ENCODE data around the gene TMEM178B. TPM values are rescaled to one million over a fixed set of nuclear protein-coding genes. Genes with fewer than 3 reads are reported as not detected.

Gene TMEM178B
- polyA plus RNA-seq, 3 donors, result 0.11 to 0.43 (median 0.18) TPM

DNA sequence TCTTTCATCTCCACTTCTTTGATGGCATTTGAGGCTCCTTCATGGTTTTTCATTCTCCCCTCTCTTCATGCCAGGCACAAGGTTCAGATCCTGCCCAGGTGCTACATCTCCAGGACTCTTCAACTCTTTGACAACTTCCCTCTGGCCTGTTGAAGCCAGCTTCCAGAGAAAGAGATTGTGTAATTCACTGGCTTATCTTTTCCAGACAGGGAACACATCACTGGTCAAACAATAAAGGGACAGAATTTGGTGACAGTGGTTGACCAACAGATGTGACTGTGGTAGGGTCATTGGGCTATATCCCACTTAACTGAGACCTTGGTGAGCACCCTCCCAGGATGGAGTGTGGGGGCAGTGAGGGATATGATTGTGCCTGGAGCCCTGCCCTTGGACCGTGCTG is 365.9 kb downstream of the TMEM178B start:
- no peak overlapping the region for H3K27ac ChIP-seq (ENCODE audit: low read depth, low read length)
- WGBS, 3 donors, result 35 to 79% (median 74%) methylated on average over 1 of the region's 1 CpG

DNA sequence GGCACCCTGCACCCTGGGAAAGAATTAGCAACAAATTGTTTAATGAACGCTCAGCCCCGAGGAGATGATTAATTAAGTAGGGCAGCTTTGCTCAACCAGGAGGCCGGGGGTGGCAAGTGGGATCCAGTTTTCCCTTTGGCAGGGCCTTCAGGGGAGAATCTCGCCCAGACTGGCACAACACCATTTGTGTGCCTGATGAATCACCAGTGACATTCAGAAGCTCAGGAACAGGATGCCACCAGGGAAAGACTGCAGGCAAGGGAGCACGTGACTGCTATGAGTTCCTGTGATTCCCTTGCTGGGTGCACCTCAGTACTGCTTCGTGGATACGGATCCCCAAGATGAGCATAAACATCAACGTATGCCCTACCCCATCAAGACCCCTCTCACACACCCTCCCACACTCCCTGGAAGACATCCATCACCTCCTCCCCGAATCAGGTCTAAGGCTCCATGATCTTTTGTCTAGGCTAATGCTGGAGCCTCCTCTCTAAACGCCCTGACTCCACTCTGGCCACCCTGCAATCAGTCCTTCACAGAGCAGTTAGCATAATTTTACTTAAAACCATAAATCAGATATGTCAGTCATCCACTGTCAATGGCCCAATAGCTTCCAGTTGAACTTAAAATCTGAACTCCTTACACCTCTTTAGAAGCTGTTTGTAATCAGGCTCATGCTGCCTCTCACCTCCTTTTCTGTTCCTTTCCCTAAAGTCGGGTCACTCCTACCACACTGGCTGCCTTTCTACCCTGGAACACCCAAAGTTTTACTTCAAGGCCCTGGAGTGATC is 368.2 kb downstream of the TMEM178B start:
- no peak overlapping the region for H3K27ac ChIP-seq (ENCODE audit: low read depth, low read length)
- 72 to 80% (median 73%) methylated on average over 11 of the region's 11 CpGs for WGBS, 3 donors

DNA sequence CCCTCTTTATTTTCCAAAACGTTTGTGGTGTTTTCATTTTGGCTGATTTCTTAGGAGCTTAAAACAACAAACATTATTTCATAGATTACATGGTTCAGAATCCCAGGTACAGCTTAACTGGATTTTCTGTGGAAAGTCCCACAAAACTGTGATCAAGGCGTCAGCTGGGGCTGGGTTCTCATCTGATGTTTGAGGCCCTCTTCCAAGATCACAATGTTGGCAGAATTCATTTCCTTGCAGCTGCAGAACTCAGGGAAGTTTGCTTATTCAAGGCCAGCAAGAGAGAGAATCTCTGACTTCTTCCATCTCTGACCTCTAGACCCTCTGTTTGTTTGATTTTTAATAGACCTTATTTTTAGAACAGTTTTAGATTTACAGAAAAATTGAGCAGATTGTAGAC is 368.9 kb downstream of the TMEM178B start:
- H3K27ac ChIP-seq (ENCODE audit: low read depth, low read length), result no peak overlapping the region
- 28 to 40% (median 34%) methylated on average over 2 of the region's 2 CpGs for WGBS, 3 donors

DNA sequence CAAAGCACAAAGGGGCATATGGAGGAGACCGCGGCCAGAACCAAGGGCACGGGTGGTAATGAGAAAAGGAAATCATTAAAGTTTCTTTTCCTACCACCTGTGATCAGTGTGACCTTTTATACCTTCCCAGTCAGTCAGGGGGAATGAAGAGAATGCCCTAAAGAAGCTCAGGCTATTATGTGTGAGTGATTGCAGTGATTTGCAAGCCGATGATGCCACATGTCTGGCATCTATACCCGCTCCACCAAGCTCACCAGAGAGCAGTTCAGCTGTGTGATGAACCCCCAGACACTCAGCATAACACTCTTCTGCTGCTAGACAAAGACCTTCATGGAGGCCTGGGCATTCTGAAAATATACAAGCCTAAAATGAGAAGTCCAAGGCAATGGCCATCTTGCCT is 371.1 kb downstream of the TMEM178B start:
- WGBS, 3 donors, result 66 to 83% (median 80%) methylated on average over 5 of the region's 5 CpGs
- H3K27ac ChIP-seq (ENCODE audit: low read depth, low read length), result no peak overlapping the region

DNA sequence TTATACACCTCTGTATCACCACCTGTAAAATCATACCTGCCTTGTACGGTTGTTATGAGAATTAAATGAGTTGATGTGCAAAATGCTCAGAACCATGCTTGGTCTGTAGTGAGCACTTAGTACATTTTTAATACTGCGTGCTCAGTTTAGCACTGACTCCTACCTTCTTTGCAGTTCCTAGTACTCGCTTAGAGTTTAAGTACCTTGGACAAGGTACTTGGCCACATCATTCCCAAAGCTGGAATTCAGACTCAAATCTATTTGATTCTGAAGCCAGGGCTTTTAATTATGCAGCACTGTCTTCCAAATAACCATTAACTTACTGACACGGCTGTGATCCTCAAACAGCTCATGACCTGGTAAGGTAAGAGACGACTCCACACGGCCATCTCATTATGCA is 377.4 kb downstream of the TMEM178B start:
- 76 to 93% (median 87%) methylated on average over 6 of the region's 6 CpGs for WGBS, 3 donors
- H3K27ac ChIP-seq (ENCODE audit: low read depth, low read length), result no peak overlapping the region

DNA sequence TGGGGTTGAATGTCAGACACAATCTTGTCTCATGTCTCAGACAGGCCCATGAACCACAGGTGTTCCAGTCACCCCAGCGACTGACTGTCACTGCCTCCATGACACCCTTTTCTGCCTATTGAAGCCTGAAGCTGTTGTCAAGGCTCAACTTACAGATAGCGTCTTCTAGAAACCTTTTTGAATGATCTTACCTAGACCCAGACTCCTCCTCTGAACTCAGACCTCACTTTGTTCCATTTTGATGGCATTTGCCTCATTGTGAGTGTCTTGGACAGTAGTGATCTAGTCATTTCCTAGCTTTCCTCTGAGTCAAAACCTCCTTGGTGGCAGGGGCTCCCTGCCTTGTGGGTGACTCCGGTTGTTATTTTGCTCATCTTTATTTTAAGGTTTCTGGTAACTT is 379.0 kb downstream of the TMEM178B start:
- H3K27ac ChIP-seq (ENCODE audit: low read depth, low read length), result no peak overlapping the region
- WGBS, 3 donors, result 86 to 91% (median 89%) methylated on average over 3 of the region's 3 CpGs

DNA sequence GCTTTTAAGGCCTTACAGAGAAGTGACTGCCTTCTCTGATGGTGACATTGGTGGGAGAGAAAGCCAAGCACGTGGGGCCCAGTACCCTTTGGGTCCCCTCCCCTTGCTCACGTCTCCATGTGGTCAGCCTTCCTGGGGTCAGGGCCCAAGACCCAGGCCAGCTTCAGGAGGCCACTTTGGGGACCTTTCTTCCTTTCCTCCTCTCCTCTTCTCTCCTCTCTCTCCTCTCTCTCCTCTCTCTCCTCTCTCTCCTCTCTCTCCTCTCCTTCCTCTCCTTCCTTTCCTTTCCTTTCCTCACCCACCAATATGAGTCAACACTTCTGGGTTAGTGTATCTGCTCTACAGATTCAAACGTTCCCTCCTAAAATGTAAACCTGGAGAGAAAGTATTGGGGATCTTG is 380.5 kb downstream of the TMEM178B start:
- H3K27ac ChIP-seq (ENCODE audit: low read depth, low read length), result no peak overlapping the region
- WGBS, 3 donors, result 55 to 81% (median 78%) methylated on average over 3 of the region's 3 CpGs

DNA sequence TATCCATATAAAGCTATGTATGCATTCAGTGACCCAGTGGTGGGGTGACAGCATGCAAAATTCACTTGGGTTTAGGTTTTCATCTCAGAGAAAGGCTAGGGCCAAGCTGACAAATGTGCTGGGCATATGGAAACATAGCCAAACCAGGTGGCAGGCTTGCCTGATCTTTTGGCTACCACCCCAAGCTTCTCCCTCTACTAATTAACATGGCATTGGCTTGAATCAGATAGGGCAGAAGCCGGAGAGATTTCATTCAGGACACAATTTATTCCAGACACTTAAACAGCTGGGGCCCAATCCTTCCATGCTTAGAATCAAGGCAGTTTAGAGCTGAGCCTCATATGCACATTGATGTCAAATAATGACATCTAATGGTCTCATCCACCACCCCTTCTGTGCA is 381.9 kb downstream of the TMEM178B start:
- no peak overlapping the region for H3K27ac ChIP-seq (ENCODE audit: low read depth, low read length)
- WGBS, 3 donors, result 84 to 97% (median 95%) methylated on average over 1 of the region's 1 CpG

DNA sequence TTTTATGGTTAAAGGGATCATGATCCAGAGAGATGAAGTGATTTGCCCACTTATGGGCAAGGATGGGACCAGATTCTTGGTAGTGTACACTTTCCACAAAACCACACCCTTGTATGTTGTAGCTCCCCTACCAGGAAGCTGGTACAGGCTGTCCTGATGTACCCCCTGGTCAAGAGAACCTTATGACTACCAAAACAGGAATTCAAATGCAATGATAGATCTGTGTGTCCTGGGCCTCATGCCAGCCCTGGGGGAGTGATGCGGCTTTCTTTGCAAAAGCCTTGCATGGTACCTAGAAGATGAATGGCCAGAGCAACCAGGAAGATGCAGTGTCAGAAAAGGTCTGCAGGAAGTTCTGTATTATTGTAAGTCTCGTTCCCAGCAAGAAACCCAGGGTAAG is 382.4 kb downstream of the TMEM178B start:
- WGBS, 3 donors, result 65 to 76% (median 72%) methylated on average over 2 of the region's 2 CpGs

DNA sequence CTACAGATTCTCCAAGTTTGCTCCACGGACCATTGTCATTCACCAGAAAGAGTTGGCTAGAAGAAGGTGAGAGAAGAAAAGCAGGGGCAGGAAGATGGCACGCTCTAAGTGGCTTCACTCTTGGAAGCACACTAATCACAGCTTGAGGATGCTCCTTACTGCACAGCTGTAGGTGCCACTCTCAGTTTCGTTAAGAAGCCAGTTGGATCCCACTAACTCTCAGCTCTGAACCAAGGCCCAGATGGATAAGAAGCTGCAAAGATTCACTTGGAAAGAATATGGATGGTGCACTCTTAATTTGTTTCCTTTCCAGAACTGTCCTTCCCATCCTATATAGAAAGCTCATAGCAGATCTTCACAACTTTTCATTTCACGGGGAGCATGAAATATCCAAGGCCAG is 382.8 kb downstream of the TMEM178B start:
- H3K27ac ChIP-seq (ENCODE audit: low read depth, low read length), result no peak overlapping the region
- WGBS, 3 donors, result 79 to 88% (median 82%) methylated on average over 4 of the region's 4 CpGs

More for the DNA sequence above, 382.4 kb downstream of the TMEM178B start:
- no peak overlapping the region for H3K27ac ChIP-seq (ENCODE audit: low read depth, low read length)

DNA sequence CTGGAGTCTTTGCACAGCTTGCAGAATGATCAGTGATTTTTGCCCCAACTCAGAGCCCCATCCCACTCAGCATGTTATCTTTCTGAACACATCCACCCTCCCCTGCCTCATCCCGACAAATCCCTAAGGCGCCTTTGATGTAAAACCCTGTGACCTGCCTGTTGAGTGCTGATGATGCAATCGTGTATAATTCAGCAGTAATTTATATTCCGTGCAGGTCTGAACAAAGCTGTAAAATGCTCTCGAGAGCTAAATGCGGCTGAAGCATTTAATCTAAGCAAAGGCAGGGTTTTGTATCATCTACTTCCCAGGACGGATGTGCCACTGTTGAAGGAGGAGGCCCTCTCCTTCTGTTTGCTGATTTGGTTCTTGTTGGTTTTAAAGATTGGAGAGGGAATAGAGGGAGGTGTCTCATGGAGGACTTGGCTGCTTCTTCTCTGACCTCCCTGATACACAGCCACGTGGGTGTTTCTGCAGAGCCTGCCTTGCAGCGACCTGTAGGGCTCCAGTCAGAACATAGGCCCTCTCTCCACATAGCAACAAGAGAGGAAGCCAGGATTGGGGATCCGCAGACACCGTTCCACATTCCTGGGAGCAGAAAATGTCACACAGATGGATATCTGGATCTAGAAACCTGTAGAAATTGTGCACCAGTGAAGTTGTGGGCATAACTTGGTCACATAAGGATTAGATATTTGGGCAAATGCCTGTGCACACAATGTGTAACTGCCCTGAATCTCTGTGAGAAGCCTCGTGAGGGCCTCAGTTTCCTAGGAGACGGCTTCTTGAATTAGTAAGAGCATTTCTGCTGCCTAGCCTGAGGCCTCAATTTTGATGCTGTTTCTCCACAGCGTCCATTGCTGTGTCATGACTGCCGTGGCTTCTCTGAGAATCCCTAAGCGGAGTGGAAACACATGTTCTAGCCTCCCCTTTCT is 387.2 kb downstream of the TMEM178B start:
- 55 to 59% (median 55%) methylated on average over 16 of the region's 16 CpGs for WGBS, 3 donors
- no peak overlapping the region for H3K27ac ChIP-seq (ENCODE audit: low read depth, low read length)

DNA sequence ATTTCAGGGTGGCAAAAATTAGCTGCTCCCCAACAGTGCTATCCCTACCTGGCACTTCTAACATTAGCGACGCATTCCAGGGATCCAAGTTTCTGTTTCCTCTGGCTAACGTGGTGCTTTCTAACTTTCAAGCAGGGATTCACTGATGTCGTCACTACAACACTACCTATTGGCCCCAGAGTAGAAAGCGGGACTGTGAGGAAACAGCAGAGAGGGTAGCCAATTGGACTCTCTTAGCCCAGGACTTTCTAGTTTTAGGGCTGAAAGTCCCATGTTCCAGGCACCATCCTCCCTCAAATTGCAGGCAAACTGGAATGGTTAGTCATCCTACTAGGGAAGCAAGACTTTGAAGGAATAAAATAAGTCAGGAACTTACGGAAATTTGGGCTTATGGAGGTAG is 388.1 kb downstream of the TMEM178B start:
- 72 to 90% (median 82%) methylated on average over 6 of the region's 6 CpGs for WGBS, 3 donors
- H3K27ac ChIP-seq (ENCODE audit: low read depth, low read length), result no peak overlapping the region

DNA sequence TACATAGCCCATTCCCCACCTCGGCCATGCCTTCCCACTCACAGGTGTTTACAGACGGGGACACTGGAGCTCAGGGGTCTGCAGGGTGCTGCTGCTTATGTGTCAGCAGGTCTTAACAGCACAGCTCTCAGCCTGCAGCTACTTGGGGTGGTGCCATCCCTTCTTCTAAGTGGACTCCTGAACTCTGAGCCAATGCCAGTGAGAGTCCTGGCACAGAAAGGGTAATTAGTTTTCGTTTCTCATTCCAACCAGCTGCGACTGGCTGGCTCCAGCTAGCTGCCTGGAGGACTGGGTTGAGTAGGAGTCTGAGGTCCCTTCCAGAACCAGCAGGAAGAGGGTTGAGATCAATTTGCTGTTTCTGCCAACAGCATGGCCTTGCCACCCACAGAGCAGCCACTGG is 389.1 kb downstream of the TMEM178B start:
- WGBS, 3 donors, result 49 to 76% (median 70%) methylated on average over 4 of the region's 4 CpGs
- no peak overlapping the region for H3K27ac ChIP-seq (ENCODE audit: low read depth, low read length)

DNA sequence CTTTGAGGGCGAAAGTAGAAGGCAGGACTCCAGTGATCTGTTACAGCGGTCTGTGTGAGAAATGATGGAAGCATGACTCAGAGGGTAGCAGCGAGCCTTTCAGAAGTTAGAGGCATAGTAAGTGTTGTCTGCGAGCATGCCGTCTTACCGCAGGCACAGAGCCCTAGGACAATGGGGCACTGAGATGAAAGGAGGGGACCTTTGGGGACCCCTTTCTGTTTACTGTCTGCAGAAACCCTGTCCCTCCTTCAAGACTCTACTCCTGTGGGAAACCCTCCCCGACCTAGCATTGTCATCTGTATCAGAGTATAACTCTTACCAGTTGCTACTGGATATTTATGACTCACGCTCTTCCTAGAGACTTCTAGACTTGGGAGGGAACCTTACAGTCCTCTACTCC is 390.1 kb downstream of the TMEM178B start:
- WGBS, 3 donors, result 85 to 88% (median 85%) methylated on average over 8 of the region's 8 CpGs
- no peak overlapping the region for H3K27ac ChIP-seq (ENCODE audit: low read depth, low read length)

DNA sequence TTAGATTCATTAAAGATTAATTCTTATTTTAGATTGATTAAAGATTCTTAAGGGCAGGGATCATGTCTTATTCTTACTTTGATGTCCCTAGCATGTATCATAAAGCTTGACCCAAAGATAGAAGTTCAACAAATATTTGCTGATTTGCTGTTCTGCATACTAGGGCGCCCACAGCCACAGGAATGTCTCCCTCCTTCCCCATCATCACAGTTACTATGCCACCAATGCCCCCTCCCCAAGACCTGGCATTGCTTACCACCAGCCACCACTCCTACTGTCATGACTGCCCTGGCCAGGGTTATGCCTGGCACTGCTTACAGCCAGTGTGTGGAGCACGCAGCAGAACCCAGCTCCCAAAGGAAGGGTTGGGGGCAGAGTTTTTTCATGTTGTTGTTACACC is 390.7 kb downstream of the TMEM178B start:
- no peak overlapping the region for H3K27ac ChIP-seq (ENCODE audit: low read depth, low read length)
- 73 to 91% (median 88%) methylated on average over 2 of the region's 2 CpGs for WGBS, 3 donors

DNA sequence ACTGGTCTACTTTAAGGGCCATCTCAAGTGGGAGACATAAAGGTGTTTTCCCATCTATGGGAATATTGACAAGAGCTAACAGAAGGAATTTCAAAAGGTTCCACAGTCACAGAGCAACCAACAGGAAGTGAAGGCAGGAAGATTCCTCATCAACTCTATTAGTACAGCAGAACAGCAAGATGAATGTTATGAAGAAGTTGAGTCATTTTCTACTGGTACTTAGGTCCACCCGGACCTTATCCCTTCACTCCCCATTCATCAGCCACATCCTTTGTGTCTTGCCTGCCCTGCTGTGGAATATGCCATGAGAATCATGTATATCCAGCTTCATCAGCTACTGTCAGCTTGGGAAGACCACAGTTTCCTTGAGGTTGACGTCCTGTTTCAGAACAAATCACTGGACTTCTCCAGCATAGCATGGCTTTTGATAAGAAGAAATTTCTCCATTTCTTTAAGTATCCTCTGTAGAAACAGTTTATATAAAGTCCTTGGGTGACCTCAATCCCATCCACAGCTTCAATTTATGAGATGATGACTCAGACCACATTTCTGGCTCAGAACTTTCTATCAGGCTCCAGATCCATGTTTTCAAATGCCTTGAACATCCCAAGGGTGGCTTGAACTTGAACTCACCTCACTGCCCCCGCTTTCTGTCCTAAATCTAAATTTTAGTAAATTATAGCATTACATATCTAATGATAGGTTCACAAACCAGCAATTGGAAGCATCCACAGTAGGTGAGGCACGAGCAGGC is 392.5 kb downstream of the TMEM178B start:
- no peak overlapping the region for H3K27ac ChIP-seq (ENCODE audit: low read depth, low read length)
- 51 to 63% (median 55%) methylated on average over 4 of the region's 4 CpGs for WGBS, 3 donors

DNA sequence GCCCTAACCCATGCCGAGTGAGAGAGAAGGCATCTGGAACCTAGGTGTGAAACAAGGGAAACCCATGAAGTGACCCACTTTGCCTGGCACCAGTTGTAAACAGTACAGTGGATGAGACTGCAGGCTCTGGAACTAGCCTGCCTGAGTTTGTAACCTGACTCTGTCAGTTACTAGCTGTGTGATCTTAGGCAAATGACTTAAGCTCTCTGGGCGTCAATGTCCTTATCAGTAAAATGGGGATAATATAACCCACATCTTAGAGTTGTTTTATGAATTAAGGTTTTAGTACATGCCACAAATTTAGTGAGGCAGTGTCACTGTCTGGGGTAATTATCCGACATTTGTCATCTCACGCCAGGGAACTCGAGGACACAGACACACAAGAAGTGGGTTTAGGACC is 394.5 kb downstream of the TMEM178B start:
- H3K27ac ChIP-seq (ENCODE audit: low read depth, low read length), result no peak overlapping the region
- 80 to 88% (median 86%) methylated on average over 5 of the region's 5 CpGs for WGBS, 3 donors

DNA sequence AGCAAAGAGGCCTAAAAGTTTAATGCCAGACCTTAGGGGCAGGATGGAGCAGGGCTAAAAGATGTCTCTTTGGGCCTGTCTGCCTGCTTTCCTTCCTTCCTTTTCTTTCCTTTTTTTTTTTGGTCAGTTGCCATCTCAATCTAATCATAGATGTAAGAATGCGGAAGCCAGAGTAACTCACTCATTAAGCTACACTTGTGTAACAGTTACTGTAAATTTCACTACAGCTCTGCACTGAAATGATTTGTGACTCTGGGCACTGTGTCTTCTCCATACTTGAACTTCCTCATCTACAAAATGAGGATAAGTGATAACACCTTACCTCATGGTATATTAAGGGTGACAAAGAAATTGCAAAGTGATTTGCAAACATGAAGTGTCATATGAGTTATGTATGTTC is 401.8 kb downstream of the TMEM178B start:
- WGBS, 3 donors, result 64 to 81% (median 74%) methylated on average over 1 of the region's 1 CpG
- no peak overlapping the region for H3K27ac ChIP-seq (ENCODE audit: low read depth, low read length)

DNA sequence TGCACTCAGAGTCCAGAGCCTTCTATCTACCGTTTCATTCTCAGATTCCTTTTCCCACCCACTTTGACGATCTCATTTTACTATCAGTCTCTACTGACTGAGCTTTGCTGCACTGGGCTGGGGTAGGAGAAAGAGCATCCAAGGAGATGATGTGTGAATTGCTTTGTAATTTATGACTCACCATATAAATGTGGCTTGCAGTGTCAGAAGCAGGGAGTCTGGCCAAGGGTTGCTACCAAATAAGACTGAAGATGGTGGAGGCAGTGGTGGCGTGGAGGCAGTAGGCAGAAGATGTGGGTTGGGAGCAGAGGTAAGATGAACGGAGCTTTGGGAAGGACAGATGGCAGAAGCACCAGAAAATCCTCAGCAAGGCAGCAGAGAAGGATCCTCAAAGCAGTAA is 404.0 kb downstream of the TMEM178B start:
- WGBS, 3 donors, result 49 to 73% (median 66%) methylated on average over 4 of the region's 4 CpGs
- no peak overlapping the region for H3K27ac ChIP-seq (ENCODE audit: low read depth, low read length)

Measured in adipose tissue (tissue), 3 donors.